Ishikawa (cell line): ENCODE measurements around the gene COL16A1.

ENCODE experiments used
- TAF1 ChIP-seq: IDR thresholded peaks from 2 replicates; pipeline ENCODE4 v1.6.1; 2012; ENCODE audit warnings: low read depth, mild to moderate bottlenecking
- TCF12 ChIP-seq: IDR thresholded peaks from 2 replicates; pipeline ENCODE4 v1.6.1; 2012; ENCODE audit warnings: low read depth
- YY1 ChIP-seq: IDR thresholded peaks from 2 replicates; pipeline ENCODE4 v1.6.1; 2012; ENCODE audit warnings: low read depth
- TF ChIP-seq, protein P1 (sequence below): IDR thresholded peaks from 2 replicates; pipeline ENCODE4 v1.6.1; 2012

- TF ChIP-seq YY1, result no peak
- no peak for TF ChIP-seq TCF12
- TF ChIP-seq, protein P1, sequence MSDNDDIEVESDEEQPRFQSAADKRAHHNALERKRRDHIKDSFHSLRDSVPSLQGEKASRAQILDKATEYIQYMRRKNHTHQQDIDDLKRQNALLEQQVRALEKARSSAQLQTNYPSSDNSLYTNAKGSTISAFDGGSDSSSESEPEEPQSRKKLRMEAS, result no peak
- no peak for TF ChIP-seq TAF1
Measured at GRCh38 chr1:31699341-31699891, 4.4 kb downstream of the COL16A1 start.
